GM19397 (cell line): ENCODE measurements around the gene GALNT16.
"Not testable (repeated sequence)": the region's sequence is repeated elsewhere in the genome, so short reads cannot be mapped to it uniquely, and the experiment has no call there.

Experiments used
- ATAC-seq: cut with Tn5 transposase; IDR thresholded peaks from one replicate; pipeline ENCODE4 v1.9.1; 2021; ENCODE audit warnings: mild to moderate bottlenecking, moderate library complexity; ENCODE audit not compliant: unreplicated experiment

The GALNT16 gene

GRCh38 chr14:69259168-69259526 lies 811 bp upstream of the GALNT16 start:
- ATAC-seq, result no peak

GRCh38 chr14:69260190-69260860 lies 367 bp downstream of the GALNT16 start:
- ATAC-seq, result no peak

- peak; percentile 46 for ATAC-seq
Observed at GRCh38 chr14:69260861-69261564, 1.1 kb downstream of the GALNT16 start.

GRCh38 chr14:69261761-69262331 lies 1.9 kb downstream of the GALNT16 start:
- ATAC-seq, result no peak

- ATAC-seq, result no peak
Observed at GRCh38 chr14:69262516-69262915, 2.6 kb downstream of the GALNT16 start.

- ATAC-seq, result no peak
Observed at GRCh38 chr14:69263364-69263763, 3.4 kb downstream of the GALNT16 start.

- no peak for ATAC-seq
Observed at GRCh38 chr14:69263771-69264170, 3.8 kb downstream of the GALNT16 start.

- ATAC-seq, result no peak
Observed at GRCh38 chr14:69266572-69267345, 6.8 kb downstream of the GALNT16 start.

GRCh38 chr14:69267492-69267891 lies 7.5 kb downstream of the GALNT16 start:
- no peak for ATAC-seq

- no peak for ATAC-seq
Observed at GRCh38 chr14:69268223-69268622, 8.3 kb downstream of the GALNT16 start.

GRCh38 chr14:69268763-69269162 lies 8.8 kb downstream of the GALNT16 start:
- no peak for ATAC-seq

GRCh38 chr14:69269381-69269780 lies 9.4 kb downstream of the GALNT16 start:
- no peak for ATAC-seq

GRCh38 chr14:69270097-69270496 lies 10.1 kb downstream of the GALNT16 start:
- no peak for ATAC-seq

GRCh38 chr14:69270795-69271708 lies 11.1 kb downstream of the GALNT16 start:
- ATAC-seq, result no peak

- no peak for ATAC-seq
Observed at GRCh38 chr14:69274321-69274720, 14.4 kb downstream of the GALNT16 start.

GRCh38 chr14:69275331-69275730 lies 15.4 kb downstream of the GALNT16 start:
- no peak for ATAC-seq

GRCh38 chr14:69277356-69277755 lies 17.4 kb downstream of the GALNT16 start:
- ATAC-seq, result not testable (repeated sequence)

GRCh38 chr14:69280746-69281291 lies 20.9 kb downstream of the GALNT16 start:
- ATAC-seq, result no peak

- ATAC-seq, result no peak
Observed at GRCh38 chr14:69281450-69282169, 21.7 kb downstream of the GALNT16 start.

- ATAC-seq, result no peak
Observed at GRCh38 chr14:69282448-69282847, 22.5 kb downstream of the GALNT16 start.
